Gastrocnemius medialis (tissue), 4 donors: ENCODE measurements around the gene ABHD17C.

Source experiments
- CTCF ChIP-seq, 5 experiments: fragments of 450-650 bp in 3 of 5; fragments of 200-600 bp in 2 of 5; sonication (generic) in 2 of 5; IDR thresholded peaks in 4 of 5; conservative IDR thresholded peaks in 1 of 5; 1 replicate in 4 of 5; 2 replicates in 1 of 5; pipeline ENCODE4 v1.5.1; 2016 to 2019; ENCODE audit warnings: antibody characterized with exemption in 5 of 5, mild to moderate bottlenecking in 3 of 5, moderate library complexity in 3 of 5
- POLR2A ChIP-seq, 2 donors: fragments of 450-650 bp; IDR thresholded peaks; one replicate each; pipeline ENCODE4 v1.6.1; 2017; ENCODE audit warnings: antibody characterized with exemption in 2 of 2, mild to moderate bottlenecking in 2 of 2, moderate library complexity in 2 of 2

GRCh38 chr15:80768158-80768557 is 73.0 kb downstream of the ABHD17C start:
- no peak for TF ChIP-seq CTCF (IDR thresholded peaks at IDR 0.05 in 4 of 5, conservative IDR thresholded peaks at IDR 0.05 in 1 of 5)
- TF ChIP-seq POLR2A (IDR thresholded peaks at IDR 0.05) = no peak
